Measurements from ENCODE around the gene FAM170B.

DNA sequence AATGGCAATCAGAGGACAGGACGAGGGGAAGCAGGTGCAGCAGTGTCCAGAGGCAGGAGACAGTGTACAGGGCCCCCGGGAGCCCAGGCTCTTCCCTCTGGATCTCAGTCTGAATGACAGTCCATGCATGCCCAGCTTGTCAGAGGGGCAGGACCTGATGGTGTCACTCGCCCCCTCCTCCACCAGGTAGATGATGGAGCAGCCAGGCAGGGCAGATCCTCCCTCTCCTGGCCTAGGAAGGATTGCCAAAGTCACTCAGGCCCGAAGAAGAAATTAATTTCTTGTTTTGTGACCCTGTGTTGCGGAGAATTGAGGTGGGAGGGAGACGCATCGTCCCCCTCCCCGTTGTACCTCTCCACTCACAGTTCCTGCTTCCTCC is 22.5 kb downstream of the FAM170B start:
- TF ChIP-seq CREB1 (CRISPR knock-in tag; IDR thresholded peaks at IDR 0.05), result no peak
- TF ChIP-seq, protein P1, sequence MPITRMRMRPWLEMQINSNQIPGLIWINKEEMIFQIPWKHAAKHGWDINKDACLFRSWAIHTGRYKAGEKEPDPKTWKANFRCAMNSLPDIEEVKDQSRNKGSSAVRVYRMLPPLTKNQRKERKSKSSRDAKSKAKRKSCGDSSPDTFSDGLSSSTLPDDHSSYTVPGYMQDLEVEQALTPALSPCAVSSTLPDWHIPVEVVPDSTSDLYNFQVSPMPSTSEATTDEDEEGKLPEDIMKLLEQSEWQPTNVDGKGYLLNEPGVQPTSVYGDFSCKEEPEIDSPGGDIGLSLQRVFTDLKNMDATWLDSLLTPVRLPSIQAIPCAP (CRISPR knock-in tag; IDR thresholded peaks at IDR 0.05), result no peak
- TF ChIP-seq NR3C1 (CRISPR knock-in tag; conservative IDR thresholded peaks at IDR 0.05; ENCODE audit: low read depth), result no peak
